Measurements from ENCODE around the gene OST4. TPM values are rescaled to one million over a fixed set of nuclear protein-coding genes. Genes with fewer than 3 reads are reported as not detected.

OST4 gene
- total RNA-seq, 2 experiments from 2014 or later = 282 to 290 TPM

- peak; percentile 100 for DNase-seq
- Mint-ChIP-seq H3K4me3 (peak overlapping the region; percentile 85), H3K9me3 (no peaks in the 10 kb centered on the region), H3K4me1 (peaks cover 22% of the 10 kb centered on the region), H3K27me3 (no peaks in the 10 kb centered on the region), H3K27ac (peak overlapping the region; percentile 83), H3K36me3 (no peaks in the 10 kb centered on the region)
Measured at GRCh38 chr2:27086090-27086723, 14.8 kb upstream of the OST4 start.

- peak; percentile 48 for DNase-seq
- H3K27me3 Mint-ChIP-seq = no peaks in the 10 kb centered on the region
- H3K9me3 Mint-ChIP-seq = no peaks in the 10 kb centered on the region
- H3K4me3 Mint-ChIP-seq = peak overlapping the region; percentile 85
- no peaks in the 10 kb centered on the region for H3K36me3 Mint-ChIP-seq
- H3K27ac Mint-ChIP-seq = peak overlapping the region; percentile 62
- H3K4me1 Mint-ChIP-seq = peaks cover 27% of the 10 kb centered on the region
Measured at GRCh38 chr2:27085673-27086089, 14.2 kb upstream of the OST4 start.

- H3K27me3 Mint-ChIP-seq = no peaks in the 10 kb centered on the region
- H3K27ac Mint-ChIP-seq = peak overlapping the region; percentile 62
- H3K36me3 Mint-ChIP-seq = no peaks in the 10 kb centered on the region
- no peaks in the 10 kb centered on the region for H3K9me3 Mint-ChIP-seq
- H3K4me1 Mint-ChIP-seq = peaks cover 30% of the 10 kb centered on the region
- DNase-seq = no peak
- H3K4me3 Mint-ChIP-seq = peak overlapping the region; percentile 85
Measured at GRCh38 chr2:27085062-27085672, 13.7 kb upstream of the OST4 start.

GRCh38 chr2:27084297-27085061, 13.0 kb upstream of the OST4 start:
- no peak for DNase-seq
- no peak overlapping the region for H3K27ac Mint-ChIP-seq
- H3K4me3 Mint-ChIP-seq = no peak overlapping the region
- H3K4me1 Mint-ChIP-seq = peaks cover 31% of the 10 kb centered on the region
- no peaks in the 10 kb centered on the region for H3K9me3 Mint-ChIP-seq
- no peaks in the 10 kb centered on the region for H3K36me3 Mint-ChIP-seq
- H3K27me3 Mint-ChIP-seq = no peaks in the 10 kb centered on the region

- Mint-ChIP-seq H3K4me3 (no peak overlapping the region), H3K27ac (no peak overlapping the region)
Measured at GRCh38 chr2:27083410-27084296, 12.2 kb upstream of the OST4 start.

GRCh38 chr2:27082773-27083409, 11.4 kb upstream of the OST4 start:
- Mint-ChIP-seq H3K27me3 (no peaks in the 10 kb centered on the region), H3K4me3 (no peak overlapping the region), H3K4me1 (peaks cover 31% of the 10 kb centered on the region)

More at GRCh38 chr2:27083410-27084296, 12.2 kb upstream of the OST4 start:
- DNase-seq = no peak
- Mint-ChIP-seq H3K4me1 (peaks cover 31% of the 10 kb centered on the region), H3K27me3 (no peaks in the 10 kb centered on the region), H3K9me3 (no peaks in the 10 kb centered on the region), H3K36me3 (no peaks in the 10 kb centered on the region)

GRCh38 chr2:27081984-27082772, 10.7 kb upstream of the OST4 start:
- peak overlapping the region; percentile 76 for H3K4me3 Mint-ChIP-seq
- H3K27ac Mint-ChIP-seq = peak overlapping the region; percentile 96
- H3K27me3 Mint-ChIP-seq = no peaks in the 10 kb centered on the region
- no peaks in the 10 kb centered on the region for H3K9me3 Mint-ChIP-seq
- DNase-seq = no peak
- H3K4me1 Mint-ChIP-seq = peaks cover 24% of the 10 kb centered on the region
- no peaks in the 10 kb centered on the region for H3K36me3 Mint-ChIP-seq

More at GRCh38 chr2:27082773-27083409, 11.4 kb upstream of the OST4 start:
- H3K36me3 Mint-ChIP-seq = no peaks in the 10 kb centered on the region
- no peak overlapping the region for H3K27ac Mint-ChIP-seq
- no peaks in the 10 kb centered on the region for H3K9me3 Mint-ChIP-seq
- no peak for DNase-seq

- DNase-seq = no peak
- Mint-ChIP-seq H3K9me3 (no peaks in the 10 kb centered on the region), H3K27ac (peak overlapping the region; percentile 96), H3K4me1 (peaks cover 27% of the 10 kb centered on the region), H3K27me3 (no peaks in the 10 kb centered on the region), H3K4me3 (peak overlapping the region; percentile 76), H3K36me3 (no peaks in the 10 kb centered on the region)
Measured at GRCh38 chr2:27080603-27080936, 9.1 kb upstream of the OST4 start.

- H3K4me3 Mint-ChIP-seq = no peak overlapping the region
- peaks cover 28% of the 10 kb centered on the region for H3K4me1 Mint-ChIP-seq
- DNase-seq = no peak
- H3K27me3 Mint-ChIP-seq = no peaks in the 10 kb centered on the region
- peak overlapping the region; percentile 8 for H3K27ac Mint-ChIP-seq
- H3K9me3 Mint-ChIP-seq = no peaks in the 10 kb centered on the region
- no peaks in the 10 kb centered on the region for H3K36me3 Mint-ChIP-seq
Measured at GRCh38 chr2:27080140-27080469, 8.7 kb upstream of the OST4 start.

- H3K36me3 Mint-ChIP-seq = no peaks in the 10 kb centered on the region
- no peaks in the 10 kb centered on the region for H3K27me3 Mint-ChIP-seq
- H3K27ac Mint-ChIP-seq = no peak overlapping the region
- H3K9me3 Mint-ChIP-seq = no peaks in the 10 kb centered on the region
- no peak overlapping the region for H3K4me3 Mint-ChIP-seq
- H3K4me1 Mint-ChIP-seq = peaks cover 30% of the 10 kb centered on the region
- no peak for DNase-seq
Measured at GRCh38 chr2:27079233-27080139, 8.0 kb upstream of the OST4 start.

GRCh38 chr2:27078267-27079194, 7.1 kb upstream of the OST4 start, which contains the start of gene EMILIN1:
Gene EMILIN1, plus strand, starts transcription at chr2:27078615. Its CDS starts 451 bp downstream, at chr2:27079066.
- DNase-seq = no peak
- Mint-ChIP-seq H3K36me3 (no peaks in the 10 kb centered on the region), H3K4me1 (peaks cover 38% of the 10 kb centered on the region), H3K4me3 (no peak within 1 kb of the TSS), H3K27me3 (no peaks in the 10 kb centered on the region), H3K27ac (no peak within 1 kb of the TSS), H3K9me3 (no peaks in the 10 kb centered on the region)

GRCh38 chr2:27077231-27077630, 5.8 kb upstream of the OST4 start:
- Mint-ChIP-seq H3K27me3 (no peaks in the 10 kb centered on the region), H3K9me3 (no peaks in the 10 kb centered on the region), H3K27ac (no peak overlapping the region), H3K4me3 (no peak overlapping the region), H3K4me1 (peaks cover 49% of the 10 kb centered on the region), H3K36me3 (no peaks in the 10 kb centered on the region)
- no peak for DNase-seq

All from activated naive CD8-positive, alpha-beta T cell treated with anti-CD3 and anti-CD28 coated beads for 36 hours (primary cell).